Measurements from ENCODE around the gene ARMC3. TPM values are rescaled to one million over a fixed set of nuclear protein-coding genes. Genes with fewer than 3 reads are reported as not detected.

Gene ARMC3
- total RNA-seq, 1 donor from 2014 or later = not detected

GRCh38 chr10:23078114-23078513, 150.3 kb downstream of the ARMC3 start:
- no peak for ATAC-seq

GRCh38 chr10:23079700-23080099, 151.8 kb downstream of the ARMC3 start:
- ATAC-seq = no peak

- no peak for ATAC-seq
Observed at GRCh38 chr10:23080262-23080661, 152.4 kb downstream of the ARMC3 start.

GRCh38 chr10:23081221-23081750, 153.4 kb downstream of the ARMC3 start:
- ATAC-seq = peak; percentile 45

- ATAC-seq = no peak
Observed at GRCh38 chr10:23081891-23082290, 154.0 kb downstream of the ARMC3 start.

Other genes starting within 250 kb of the ARMC3 start
- 10.0 TPM for gene PIP4K2A, start 213.5 kb upstream of the ARMC3 start, total RNA-seq
- gene MSRB2, start 167.5 kb downstream of the ARMC3 start, total RNA-seq = 17.1 TPM